H7 (cell line): ENCODE data around the gene HDAC11. TPM values are rescaled to one million over a fixed set of nuclear protein-coding genes. Genes with fewer than 3 reads are reported as not detected.
A peak's percentile ranks its signal among the peaks of the same experiment; 100 is the strongest.

ENCODE experiments used
- DNase-seq: peaks from one replicate; pipeline ENCODE4 v3.0.0; 2012
- H3K27me3 ChIP-seq: 2 replicates; pipeline ENCODE4 v1.6.0; 2011; ENCODE audit warnings: mild to moderate bottlenecking, low read length; ENCODE audit not compliant: control insufficient read depth, insufficient read depth
- H3K36me3 ChIP-seq: replicated peaks from 2 replicates; pipeline ENCODE4 v1.5.1; 2011; ENCODE audit warnings: low read length; ENCODE audit not compliant: control insufficient read depth, insufficient read depth
- H3K4me3 ChIP-seq: 2 replicates; pipeline ENCODE4 v1.5.1; 2011; ENCODE audit warnings: low read depth, mild to moderate bottlenecking, control low read depth, low read length, moderate library complexity; ENCODE audit not compliant: insufficient read depth
- total RNA-seq: library from RNA; depleted of rRNA; stranded (reverse); fragments of >200 nt; shearing (Covaris generic); gene quantifications from 2 replicates; pipeline ENCODE4 v1.2.3, GENCODE V29; 2014

HDAC11 gene
- total RNA-seq, 1 experiment from 2014 or later, result 14.7 TPM

DNA sequence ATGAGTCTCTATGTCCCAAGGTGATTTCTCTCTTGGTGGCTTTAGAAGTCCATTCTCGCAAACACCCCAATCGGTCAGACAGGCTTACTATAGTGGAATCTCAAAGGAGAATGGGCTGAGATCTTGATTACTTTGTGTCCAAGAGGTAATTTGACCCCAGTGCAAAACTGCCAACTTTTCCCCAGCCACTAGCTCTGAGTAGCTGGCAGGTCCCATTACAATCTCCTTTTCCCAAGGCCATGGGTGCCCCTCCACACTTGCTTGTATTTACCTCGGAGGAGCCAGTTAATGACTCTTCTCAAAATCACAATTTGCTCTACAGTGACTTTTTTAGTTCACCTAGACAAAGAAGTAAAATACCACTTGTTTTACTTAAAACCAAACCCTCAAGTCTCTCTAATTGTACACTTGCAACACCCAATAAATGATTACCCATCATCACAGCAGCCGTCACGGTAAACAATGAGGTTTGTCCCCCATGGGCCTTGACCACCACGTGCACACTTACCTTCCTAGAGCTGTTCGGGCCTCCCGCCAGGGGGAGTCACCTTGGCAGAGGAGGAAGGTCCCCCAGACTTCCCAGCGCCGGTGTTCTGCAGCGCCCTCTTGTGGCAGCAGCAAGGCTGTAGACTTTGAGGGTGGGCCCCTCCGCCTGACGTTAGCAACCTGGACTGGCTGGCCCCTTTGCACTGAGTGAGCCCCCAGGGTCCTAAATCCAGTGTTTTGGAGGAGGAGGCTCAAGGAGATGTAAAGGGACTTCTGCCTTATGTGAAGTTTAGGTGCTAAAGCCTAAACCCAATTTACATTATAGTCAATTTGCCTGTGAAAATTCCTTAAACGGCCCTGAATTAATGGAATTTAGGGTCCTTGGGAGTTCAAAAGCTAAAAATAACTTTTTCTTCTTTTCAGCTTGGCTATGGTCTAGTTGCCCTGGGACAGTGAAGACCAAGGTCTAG lies 18.7 kb upstream of the HDAC11 start:
- peak; percentile 91 for DNase-seq
- Histone ChIP-seq H3K4me3 (no peak overlapping the region), H3K27me3 (peaks cover 2% of the 10 kb centered on the region; the same call in 1 of the 2 replicates), H3K36me3 (no peaks in the 10 kb centered on the region)

DNA sequence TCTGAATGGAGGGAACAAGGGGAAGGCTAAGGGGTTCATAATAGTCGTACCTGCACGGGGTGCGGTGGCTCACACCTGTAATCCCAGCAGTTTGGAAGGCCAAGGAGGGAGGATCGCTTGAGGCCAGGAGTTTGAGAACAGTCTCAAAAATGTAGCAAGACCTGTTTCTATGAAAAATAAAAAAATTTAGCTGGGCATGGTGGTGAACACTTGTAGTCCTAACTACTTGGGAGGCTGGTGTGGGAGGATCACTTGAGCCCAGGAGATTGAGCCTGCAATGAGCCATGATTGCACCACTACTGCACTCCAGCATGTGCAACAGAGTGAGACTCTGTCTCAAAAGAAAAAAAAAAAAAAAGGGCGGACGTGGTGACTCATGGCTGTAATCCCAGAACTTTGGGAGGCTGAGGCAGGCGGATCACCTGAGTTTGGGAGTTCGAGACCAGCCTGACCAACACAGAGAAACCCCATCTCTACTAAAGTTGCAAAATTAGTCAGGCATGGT lies 17.9 kb upstream of the HDAC11 start:
- no peak overlapping the region for H3K4me3 ChIP-seq
- no peaks in the 10 kb centered on the region for H3K36me3 ChIP-seq
- peaks cover 2% of the 10 kb centered on the region; the same call in 1 of the 2 replicates for H3K27me3 ChIP-seq
- no peak for DNase-seq

DNA sequence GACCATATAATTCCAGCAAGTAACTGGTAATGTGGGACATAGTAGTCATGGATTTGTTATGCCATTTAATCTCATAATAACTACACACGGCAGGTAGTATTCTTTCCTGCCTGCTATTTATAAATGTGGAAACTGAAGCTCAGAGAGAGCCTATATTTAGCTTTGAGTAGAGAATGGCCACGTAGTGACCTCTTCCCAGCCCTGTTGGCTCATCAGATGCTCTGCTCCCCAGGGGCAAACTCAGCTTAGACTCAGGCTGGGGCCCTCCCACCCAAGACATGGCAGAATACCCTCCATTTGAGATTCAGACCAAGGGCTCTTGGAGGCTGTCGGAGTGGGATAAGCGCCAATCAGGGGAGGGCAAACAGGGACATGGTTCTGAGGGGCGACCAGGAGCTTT lies 17.3 kb upstream of the HDAC11 start:
- no peaks in the 10 kb centered on the region for H3K36me3 ChIP-seq
- DNase-seq, result no peak
- peaks cover 2% of the 10 kb centered on the region; the same call in 1 of the 2 replicates for H3K27me3 ChIP-seq
- no peak overlapping the region for H3K4me3 ChIP-seq

DNA sequence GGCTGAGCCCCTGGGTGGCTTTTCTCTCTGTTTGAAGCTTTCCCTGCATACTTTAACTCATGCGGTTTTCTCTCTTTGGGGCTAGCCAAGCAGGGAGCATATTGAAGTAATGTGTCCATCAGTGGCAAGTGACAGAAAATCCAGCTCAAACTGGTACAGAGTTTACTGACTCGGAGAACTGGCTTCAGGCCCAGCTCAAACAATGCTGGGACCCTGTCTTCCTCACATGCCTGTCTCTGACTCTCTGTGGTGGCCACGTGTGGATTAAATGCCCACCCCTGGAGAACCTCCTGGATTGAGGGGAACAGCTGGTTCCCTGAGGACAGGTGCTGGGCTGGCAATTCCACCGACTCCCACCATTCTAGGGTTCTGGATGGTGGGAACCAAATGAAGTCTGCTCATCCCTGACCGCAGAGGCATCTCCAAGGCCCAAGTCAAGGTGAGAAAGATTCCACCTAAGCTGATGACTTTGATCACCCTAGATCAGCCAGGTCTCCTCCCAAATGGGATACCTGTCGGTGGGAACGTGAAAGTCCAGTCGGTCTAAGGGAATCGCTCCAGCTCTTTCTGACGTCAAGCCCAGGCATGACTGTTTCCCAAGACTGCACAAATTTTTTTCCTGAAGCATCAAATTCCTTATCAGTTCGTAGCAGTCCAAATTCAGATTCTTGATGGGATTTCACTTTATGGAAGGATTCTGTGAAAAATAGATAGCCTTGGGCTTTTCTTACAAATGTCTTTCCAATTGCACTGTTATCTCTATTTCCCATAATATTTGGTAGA lies 16.3 kb upstream of the HDAC11 start:
- peaks cover 2% of the 10 kb centered on the region; the same call in 1 of the 2 replicates for H3K27me3 ChIP-seq
- H3K36me3 ChIP-seq, result no peaks in the 10 kb centered on the region
- DNase-seq, result no peak
- H3K4me3 ChIP-seq, result no peak overlapping the region

DNA sequence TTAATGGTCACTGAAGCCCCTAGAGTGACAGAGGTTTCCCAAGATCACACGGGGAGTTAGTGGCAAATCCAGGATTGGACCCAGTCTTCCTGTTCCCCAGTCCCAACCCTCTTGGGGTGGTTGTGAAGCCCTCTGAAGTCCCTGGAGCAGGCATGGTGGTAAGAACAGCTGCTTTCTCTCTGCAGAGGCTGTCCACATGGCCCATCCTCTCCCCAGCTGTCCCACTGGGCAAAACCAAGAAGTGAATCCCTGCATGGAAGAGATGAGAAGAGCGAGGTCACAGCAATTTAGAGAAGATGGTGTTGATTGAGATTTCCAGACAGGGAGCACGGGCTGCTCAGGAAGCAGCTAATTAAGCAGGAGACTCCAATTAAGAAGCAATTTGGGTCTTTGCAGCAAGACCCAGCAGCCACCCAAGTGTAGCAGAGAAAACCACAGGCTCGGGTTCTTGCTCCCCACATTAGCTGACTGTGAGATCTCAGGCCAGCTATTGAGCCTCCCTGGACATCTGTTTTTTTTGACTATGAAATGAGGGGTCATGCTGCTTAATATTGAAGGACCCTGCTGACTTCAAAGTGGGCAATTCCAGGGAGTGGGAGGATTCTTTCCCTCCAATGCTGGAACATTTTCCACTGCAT lies 14.8 kb upstream of the HDAC11 start:
- no peaks in the 10 kb centered on the region for H3K36me3 ChIP-seq
- H3K4me3 ChIP-seq, result no peak overlapping the region
- DNase-seq, result no peak
- H3K27me3 ChIP-seq, result peaks cover 2% of the 10 kb centered on the region; the same call in 1 of the 2 replicates

DNA sequence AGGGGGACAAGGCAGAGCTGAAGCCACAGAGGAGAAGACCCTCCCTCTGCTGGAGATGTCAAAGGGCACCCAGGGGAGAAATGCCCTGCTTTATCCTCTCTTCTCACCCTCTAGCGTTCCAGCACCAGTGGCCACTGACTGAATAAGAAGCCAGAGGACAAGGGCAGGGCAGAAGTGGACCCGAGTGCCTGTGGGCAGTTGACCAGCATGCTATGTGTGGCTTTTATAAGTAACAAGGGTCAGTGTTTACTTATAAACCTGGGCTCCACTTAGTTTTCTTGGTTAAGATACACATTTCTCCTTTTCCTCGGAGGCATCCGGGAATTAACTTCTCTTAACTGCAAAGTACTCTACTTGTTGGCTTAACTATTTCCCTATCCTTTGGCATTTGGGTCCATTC lies 13.3 kb upstream of the HDAC11 start:
- no peak for DNase-seq
- Histone ChIP-seq H3K4me3 (no peak overlapping the region), H3K36me3 (no peaks in the 10 kb centered on the region), H3K27me3 (peaks cover 4% of the 10 kb centered on the region; the same call in 1 of the 2 replicates)

DNA sequence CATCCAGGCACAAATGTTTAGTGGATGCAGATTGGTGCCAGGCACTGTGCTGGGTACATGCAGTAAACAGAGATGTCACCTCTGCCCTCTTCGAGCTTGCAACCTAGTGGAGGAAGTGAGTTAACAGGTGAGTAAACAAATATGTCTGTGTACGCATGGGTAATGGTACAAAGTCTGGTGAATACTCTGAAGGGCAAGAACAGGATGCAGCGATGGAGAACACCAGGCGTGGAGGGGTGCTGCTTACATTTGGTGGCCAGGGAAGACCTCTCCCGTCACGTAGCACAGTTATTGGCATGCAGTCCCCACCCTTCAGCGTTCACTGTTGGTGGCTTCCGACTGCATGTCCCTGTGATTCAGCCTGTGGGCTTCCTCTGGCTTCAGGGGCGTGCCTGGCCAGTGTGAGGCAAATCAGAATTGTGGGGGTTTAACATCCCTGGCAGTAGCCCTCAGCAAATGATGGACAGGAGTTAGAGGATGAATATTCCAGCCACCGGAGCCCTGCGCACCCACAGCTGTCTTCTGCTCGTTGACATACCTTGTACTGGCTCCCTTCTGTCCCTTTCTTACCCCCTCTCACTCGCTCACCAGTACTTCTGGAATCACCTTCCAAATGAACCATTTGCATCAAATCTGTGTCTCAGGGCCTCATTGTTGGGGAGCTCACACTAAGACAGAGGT lies 9.1 kb upstream of the HDAC11 start:
- peaks cover 4% of the 10 kb centered on the region; the same call in 1 of the 2 replicates for H3K27me3 ChIP-seq
- no peaks in the 10 kb centered on the region for H3K36me3 ChIP-seq
- DNase-seq, result no peak
- H3K4me3 ChIP-seq, result no peak overlapping the region

DNA sequence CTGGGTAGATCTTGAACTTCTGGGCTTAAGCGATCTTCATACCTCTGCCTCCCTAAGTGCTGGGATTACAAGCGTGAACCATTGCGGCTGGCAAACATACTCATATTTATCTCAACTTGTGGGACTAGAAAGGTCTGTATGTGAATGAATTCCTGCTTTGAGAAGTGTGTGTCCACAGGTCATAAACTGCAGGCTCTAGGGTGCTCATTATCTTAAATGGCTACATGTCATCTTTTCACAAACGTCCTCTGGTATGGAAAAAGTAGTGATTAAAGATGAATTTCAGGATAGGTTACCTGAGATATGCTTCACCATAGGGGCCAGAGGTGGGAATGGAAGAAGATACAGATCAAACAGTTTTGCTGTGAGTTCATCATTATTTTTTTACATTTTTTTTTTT lies 7.8 kb upstream of the HDAC11 start:
- H3K4me3 ChIP-seq, result no peak overlapping the region
- no peaks in the 10 kb centered on the region for H3K36me3 ChIP-seq
- peaks cover 4% of the 10 kb centered on the region; the same call in 1 of the 2 replicates for H3K27me3 ChIP-seq
- no peak for DNase-seq

DNA sequence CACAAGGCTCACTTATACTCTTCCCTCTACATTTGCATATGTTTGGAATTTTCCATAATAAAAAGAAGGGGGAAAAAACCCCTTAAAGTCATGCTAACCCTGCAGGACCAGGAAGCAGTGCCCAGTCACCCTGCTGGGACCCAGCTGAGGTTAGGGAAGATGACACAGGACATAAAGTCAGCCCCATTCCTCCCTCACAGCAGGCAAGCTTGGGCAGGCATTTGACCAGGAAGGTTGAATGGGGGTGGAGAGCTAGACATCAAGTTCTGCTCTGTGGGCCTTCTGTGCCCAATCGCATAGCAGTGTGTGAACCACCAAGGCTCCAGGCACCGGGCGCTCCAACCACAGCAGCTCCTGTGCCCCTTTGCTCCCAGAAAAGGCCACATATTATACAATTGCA lies 7.1 kb upstream of the HDAC11 start:
- DNase-seq, result no peak
- Histone ChIP-seq H3K4me3 (no peak overlapping the region), H3K36me3 (no peaks in the 10 kb centered on the region)

DNA sequence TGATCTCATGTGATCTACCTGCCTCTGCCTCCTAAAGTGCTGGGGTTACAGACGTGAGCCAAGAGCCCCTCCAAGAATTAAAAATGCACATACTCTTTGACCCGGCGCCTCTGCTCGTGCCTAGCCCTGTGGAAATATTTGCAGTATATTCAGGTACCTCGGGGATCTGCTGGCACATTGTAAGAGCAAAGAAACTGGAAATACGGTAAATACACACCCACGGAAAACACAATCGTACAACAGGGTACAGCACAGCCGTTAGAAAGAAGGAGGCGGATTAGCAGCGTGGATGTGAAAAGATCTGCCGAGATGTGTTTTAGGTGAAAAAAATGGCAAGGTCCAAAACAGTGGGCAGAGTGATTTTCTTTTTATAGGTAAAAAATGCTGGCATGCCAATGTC lies 6.1 kb upstream of the HDAC11 start:
- peaks cover 4% of the 10 kb centered on the region; the same call in 1 of the 2 replicates for H3K27me3 ChIP-seq
- no peak for DNase-seq
- H3K4me3 ChIP-seq, result no peak overlapping the region
- no peaks in the 10 kb centered on the region for H3K36me3 ChIP-seq

More for the DNA sequence above, 7.1 kb upstream of the HDAC11 start:
- H3K27me3 ChIP-seq, result peaks cover 4% of the 10 kb centered on the region; the same call in 1 of the 2 replicates

DNA sequence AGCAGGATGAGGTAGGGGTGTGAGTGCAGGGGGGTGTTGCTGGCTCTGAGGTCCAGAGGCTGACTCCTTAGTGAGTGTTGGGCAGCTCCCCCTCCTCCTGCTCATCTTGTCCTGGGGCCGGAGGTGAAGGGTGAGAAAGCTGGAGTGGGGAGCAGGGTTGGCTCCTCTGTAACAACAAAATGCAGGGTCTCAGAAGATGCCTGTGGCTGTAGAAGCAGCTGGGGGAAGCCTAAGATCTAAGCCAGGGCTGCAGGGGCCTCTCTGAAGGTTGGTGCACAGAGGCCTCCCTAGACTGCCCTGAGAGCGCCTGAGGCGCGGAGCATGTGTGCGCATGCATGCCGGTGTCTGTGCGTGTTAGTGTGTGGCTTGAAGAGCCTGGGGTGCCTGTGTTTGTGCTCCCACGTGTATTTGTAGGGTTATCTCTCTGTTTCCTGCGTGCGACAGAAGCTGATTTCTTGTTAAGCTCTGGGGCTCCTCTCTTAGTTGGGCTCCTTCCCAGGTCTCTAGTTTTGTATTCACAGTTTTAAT lies 5.3 kb upstream of the HDAC11 start:
- Histone ChIP-seq H3K27me3 (peaks cover 4% of the 10 kb centered on the region; the same call in 1 of the 2 replicates), H3K4me3 (no peak overlapping the region), H3K36me3 (no peaks in the 10 kb centered on the region)
- DNase-seq, result no peak

DNA sequence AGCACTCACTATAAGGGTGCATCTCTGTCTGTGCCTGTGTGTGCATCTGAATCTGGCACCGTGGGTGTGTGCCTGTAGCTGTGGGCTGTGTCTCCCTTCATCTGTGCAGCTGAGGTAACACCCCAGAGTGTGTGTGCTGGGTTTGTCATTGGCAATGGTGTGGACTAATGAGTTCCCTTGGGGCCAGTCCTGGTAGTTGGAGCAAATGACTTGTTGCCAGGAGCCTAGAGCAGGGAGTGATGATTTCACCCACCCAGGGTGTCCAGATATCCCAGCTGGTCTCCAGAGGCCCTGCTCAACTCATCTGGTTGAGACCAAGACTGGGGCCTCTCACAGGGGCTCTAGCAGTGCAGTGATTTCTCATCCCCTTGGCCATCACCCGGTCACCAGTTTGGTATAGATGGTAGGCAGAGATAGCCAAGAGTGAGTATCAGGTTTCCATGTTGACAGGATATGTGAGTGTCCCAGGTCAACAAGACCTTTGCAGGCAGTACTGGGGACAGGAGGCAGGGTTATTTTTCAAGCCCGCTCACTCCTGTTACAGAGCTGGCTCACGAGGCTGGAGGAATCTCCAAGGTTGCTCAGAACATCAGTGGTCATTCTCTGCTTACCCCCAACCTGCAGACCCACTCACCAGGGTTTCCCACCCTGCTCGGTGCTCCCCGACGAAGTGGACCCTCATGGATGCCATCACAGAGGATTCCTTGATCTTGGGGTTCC lies 4.1 kb upstream of the HDAC11 start:
- Histone ChIP-seq H3K27me3 (peaks cover 8% of the 10 kb centered on the region), H3K4me3 (no peak overlapping the region), H3K36me3 (no peaks in the 10 kb centered on the region)
- DNase-seq, result no peak

DNA sequence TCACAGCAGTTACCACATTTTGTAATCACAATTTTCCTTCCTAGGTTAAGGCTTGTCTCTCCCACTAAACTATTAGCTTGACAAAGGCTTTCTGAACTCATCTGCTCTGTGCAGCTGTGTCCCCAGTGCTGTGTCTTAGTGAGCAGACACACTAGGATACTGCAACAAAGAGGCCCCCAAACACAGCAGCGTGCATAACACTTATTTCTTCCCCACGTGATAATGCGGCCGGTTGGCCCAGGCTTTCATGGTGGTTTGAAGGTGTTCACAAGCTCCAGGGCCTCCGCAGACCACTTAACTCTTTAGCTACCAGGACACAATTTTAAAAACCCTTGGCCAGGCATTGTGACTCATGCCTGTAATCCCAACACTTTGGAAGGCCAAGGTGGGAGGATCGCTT lies 2.2 kb upstream of the HDAC11 start:
- DNase-seq, result peak; percentile 57
- H3K4me3 ChIP-seq, result no peak overlapping the region
- no peaks in the 10 kb centered on the region for H3K36me3 ChIP-seq
- H3K27me3 ChIP-seq, result peaks cover 8% of the 10 kb centered on the region
